Hematopoietic multipotent progenitor cell treated with erythropoietin and hydrocortisone succinate and interleukin-3 and kit ligand, for 15 days (in vitro differentiated cells): ENCODE results near the gene FLCN.
"Not testable (repeated sequence)": the region's sequence is repeated elsewhere in the genome, so short reads cannot be mapped to it uniquely, and the experiment has no call there.

Source experiments
- DNase-seq: peaks from one replicate; pipeline ENCODE4 v3.0.0-alpha.2; 2015; ENCODE audit warnings: low spot score

Gene FLCN

GRCh38 chr17:17213775-17214174 lies 23.2 kb downstream of the FLCN start:
- no peak for DNase-seq

GRCh38 chr17:17207998-17208397 lies 29.0 kb downstream of the FLCN start:
- DNase-seq = no peak

- no peak for DNase-seq
Observed at GRCh38 chr17:17206913-17207335, 30.0 kb downstream of the FLCN start.

GRCh38 chr17:17206124-17206912 lies 30.6 kb downstream of the FLCN start, which contains the start of gene PLD6:
TSS of gene PLD6 (minus strand) at chr17:17206333. CDS start at chr17:17206286, 47 bp downstream.
- DNase-seq = peak; percentile 93

- peak; percentile 69 for DNase-seq
Observed at GRCh38 chr17:17205368-17206123, 31.4 kb downstream of the FLCN start.

GRCh38 chr17:17204635-17205231 lies 32.2 kb downstream of the FLCN start:
- DNase-seq = no peak

- no peak for DNase-seq
Observed at GRCh38 chr17:17204041-17204591, 32.9 kb downstream of the FLCN start.

- DNase-seq = no peak
Observed at GRCh38 chr17:17203173-17203730, 33.7 kb downstream of the FLCN start.

- DNase-seq = no peak
Observed at GRCh38 chr17:17201907-17202306, 35.1 kb downstream of the FLCN start.

GRCh38 chr17:17201271-17201670 lies 35.7 kb downstream of the FLCN start:
- DNase-seq = no peak

GRCh38 chr17:17200831-17201230 lies 36.1 kb downstream of the FLCN start:
- DNase-seq = no peak

- DNase-seq = no peak
Observed at GRCh38 chr17:17200311-17200710, 36.7 kb downstream of the FLCN start.

- no peak for DNase-seq
Observed at GRCh38 chr17:17198281-17198680, 38.7 kb downstream of the FLCN start.

- no peak for DNase-seq
Observed at GRCh38 chr17:17196776-17197175, 40.2 kb downstream of the FLCN start.

GRCh38 chr17:17195466-17195865 lies 41.5 kb downstream of the FLCN start:
- DNase-seq = not testable (repeated sequence)

- no peak for DNase-seq
Observed at GRCh38 chr17:17191961-17192381, 45.0 kb downstream of the FLCN start.

- DNase-seq = no peak
Observed at GRCh38 chr17:17191346-17191792, 45.6 kb downstream of the FLCN start.

GRCh38 chr17:17190188-17190587 lies 46.8 kb downstream of the FLCN start:
- DNase-seq = no peak

- DNase-seq = no peak
Observed at GRCh38 chr17:17189559-17189958, 47.4 kb downstream of the FLCN start.

- no peak for DNase-seq
Observed at GRCh38 chr17:17188586-17188985, 48.4 kb downstream of the FLCN start.

- DNase-seq = no peak
Observed at GRCh38 chr17:17186551-17187505, 50.1 kb downstream of the FLCN start.
